Eye (tissue), 1 donor: ENCODE measurements around the gene PON1.

ENCODE experiments used
- DNase-seq: peaks from one replicate; pipeline ENCODE4 v3.0.0-alpha.2; 2015

PON1 gene

GRCh38 chr7:95324431-95324830, at the start of gene PON1:
Gene PON1, minus strand, starts transcription at chr7:95324532. Its CDS starts 57 bp downstream, at chr7:95324475.
- DNase-seq, result no peak

GRCh38 chr7:95373323-95373722, 49.0 kb upstream of the PON1 start:
- DNase-seq, result no peak

GRCh38 chr7:95368235-95368634, 43.9 kb upstream of the PON1 start:
- no peak for DNase-seq

- no peak for DNase-seq
These were observed 43.3 kb upstream of the PON1 start for GRCh38 chr7:95367606-95368005.

GRCh38 chr7:95365151-95365550, 40.8 kb upstream of the PON1 start:
- DNase-seq, result no peak

- DNase-seq, result no peak
These were observed 33.3 kb upstream of the PON1 start for GRCh38 chr7:95357623-95358022.

GRCh38 chr7:95342642-95343307, 18.4 kb upstream of the PON1 start:
- DNase-seq, result no peak

- DNase-seq, result no peak
These were observed 17.7 kb upstream of the PON1 start for GRCh38 chr7:95342029-95342428.

GRCh38 chr7:95340491-95340890, 16.2 kb upstream of the PON1 start:
- DNase-seq, result no peak

GRCh38 chr7:95338832-95339231, 14.5 kb upstream of the PON1 start:
- DNase-seq, result no peak

- DNase-seq, result no peak
These were observed 10.8 kb upstream of the PON1 start for GRCh38 chr7:95335093-95335492.

- no peak for DNase-seq
These were observed 10.1 kb upstream of the PON1 start for GRCh38 chr7:95334447-95334846.

GRCh38 chr7:95330961-95331337, 6.6 kb upstream of the PON1 start:
- DNase-seq, result no peak

GRCh38 chr7:95330204-95330960, 6.0 kb upstream of the PON1 start:
- DNase-seq, result peak; percentile 15

- DNase-seq, result no peak
These were observed 3.0 kb upstream of the PON1 start for GRCh38 chr7:95327356-95327755.

- no peak for DNase-seq
These were observed 762 bp downstream of the PON1 start for GRCh38 chr7:95323410-95324129.

GRCh38 chr7:95322854-95323253, 1.5 kb downstream of the PON1 start:
- DNase-seq, result no peak

- DNase-seq, result no peak
These were observed 1.9 kb downstream of the PON1 start for GRCh38 chr7:95322396-95322795.

GRCh38 chr7:95321720-95322119, 2.6 kb downstream of the PON1 start:
- no peak for DNase-seq

- DNase-seq, result no peak
These were observed 3.7 kb downstream of the PON1 start for GRCh38 chr7:95320651-95321050.

GRCh38 chr7:95319570-95319969, 4.8 kb downstream of the PON1 start:
- DNase-seq, result no peak

- no peak for DNase-seq
These were observed 5.7 kb downstream of the PON1 start for GRCh38 chr7:95318501-95319100.

- DNase-seq, result no peak
These were observed 6.4 kb downstream of the PON1 start for GRCh38 chr7:95317966-95318365.

- DNase-seq, result peak; percentile 29
These were observed 6.8 kb downstream of the PON1 start for GRCh38 chr7:95317546-95317945.
